HG02623 (cell line): ENCODE results near the gene CAAP1.
"Not testable (repeated sequence)": the region's sequence is repeated elsewhere in the genome, so short reads cannot be mapped to it uniquely, and the experiment has no call there.

Experiments
- ATAC-seq: cut with Tn5 transposase; IDR thresholded peaks from one replicate; pipeline ENCODE4 v1.9.1; 2021; ENCODE audit warnings: moderate library complexity; ENCODE audit not compliant: unreplicated experiment

The CAAP1 gene

DNA sequence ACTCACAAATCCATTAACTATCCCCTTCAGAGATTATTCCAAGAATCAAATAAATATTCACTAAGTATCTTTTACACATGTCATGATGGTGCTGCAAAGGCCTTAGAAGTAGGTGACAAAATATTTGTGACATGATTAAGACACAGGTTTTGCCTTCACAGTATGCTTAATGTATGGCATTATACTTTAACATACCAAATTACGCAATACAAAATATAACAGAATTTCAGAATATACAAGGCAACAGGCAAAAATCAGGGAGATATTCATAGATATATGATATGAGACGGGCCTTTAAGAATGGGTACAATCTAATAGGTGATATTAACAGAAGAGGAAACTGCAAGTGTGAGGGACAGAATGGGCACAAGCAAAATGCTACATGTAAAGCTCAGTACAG, 41.6 kb downstream of the CAAP1 start:
- no peak for ATAC-seq

DNA sequence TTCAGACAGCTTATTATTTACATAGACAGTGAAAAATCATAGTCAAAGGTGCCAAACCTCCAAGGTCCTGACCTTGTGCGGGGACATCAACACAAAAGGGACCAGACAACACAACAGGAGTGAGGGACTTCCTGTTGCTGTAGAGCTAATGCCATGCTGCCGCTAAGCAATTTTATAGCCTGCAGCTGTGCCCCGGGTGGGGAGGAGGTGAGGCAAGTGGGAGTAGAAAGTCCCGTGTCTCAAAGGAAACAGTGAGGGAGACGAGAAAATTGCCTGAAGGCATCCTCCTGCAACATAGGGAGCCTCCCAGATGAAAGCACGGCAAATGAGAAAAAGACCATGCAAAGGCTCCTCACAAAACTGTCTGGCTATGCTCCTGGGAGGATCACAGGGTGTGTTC, 58.8 kb downstream of the CAAP1 start:
- ATAC-seq = no peak

DNA sequence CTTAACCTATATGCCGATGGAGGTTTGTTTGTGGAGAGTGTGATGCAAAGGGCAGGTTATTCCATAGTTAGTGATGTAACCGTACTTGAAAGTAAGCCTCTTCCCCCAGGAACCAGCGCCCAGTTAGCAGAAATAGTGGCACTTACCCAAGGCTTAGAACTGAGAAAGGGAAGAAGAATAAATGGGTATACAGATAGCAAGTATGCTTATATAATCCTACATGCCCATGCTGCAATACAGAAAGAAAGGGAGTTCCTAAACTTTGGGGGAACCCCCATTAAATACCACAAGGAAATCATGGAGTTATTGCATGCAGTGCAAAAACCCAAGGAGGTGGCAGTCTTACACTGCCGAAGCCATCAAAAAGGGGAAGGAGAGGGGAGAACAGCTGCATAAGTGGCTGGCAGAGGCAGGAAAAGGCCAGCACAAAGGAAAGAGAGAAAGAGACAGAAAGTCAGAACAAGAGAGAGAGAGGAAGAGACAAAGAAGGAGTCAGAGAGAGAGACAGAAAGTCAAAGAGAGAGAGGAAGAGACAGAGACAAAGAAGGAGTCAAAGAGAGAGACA, 64.1 kb downstream of the CAAP1 start:
- not testable (repeated sequence) for ATAC-seq

DNA sequence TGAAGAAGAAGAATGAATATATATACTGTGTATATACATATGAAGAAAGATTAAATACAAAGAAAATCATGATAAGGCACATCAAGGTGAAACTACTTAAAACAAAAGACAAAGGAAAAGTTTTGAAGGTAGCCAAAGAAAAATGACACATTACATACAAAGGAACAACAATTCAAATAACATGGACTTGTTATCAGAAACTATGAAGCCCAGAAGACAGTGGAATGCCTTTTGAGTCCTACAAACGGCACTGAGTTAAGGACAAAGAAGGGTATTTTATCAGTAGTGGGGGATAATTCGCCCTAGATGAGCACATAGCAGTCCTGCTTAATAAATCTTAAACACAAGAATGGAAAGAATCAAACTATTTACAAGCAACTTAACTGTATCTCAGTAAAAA, 77.8 kb downstream of the CAAP1 start:
- ATAC-seq = no peak

DNA sequence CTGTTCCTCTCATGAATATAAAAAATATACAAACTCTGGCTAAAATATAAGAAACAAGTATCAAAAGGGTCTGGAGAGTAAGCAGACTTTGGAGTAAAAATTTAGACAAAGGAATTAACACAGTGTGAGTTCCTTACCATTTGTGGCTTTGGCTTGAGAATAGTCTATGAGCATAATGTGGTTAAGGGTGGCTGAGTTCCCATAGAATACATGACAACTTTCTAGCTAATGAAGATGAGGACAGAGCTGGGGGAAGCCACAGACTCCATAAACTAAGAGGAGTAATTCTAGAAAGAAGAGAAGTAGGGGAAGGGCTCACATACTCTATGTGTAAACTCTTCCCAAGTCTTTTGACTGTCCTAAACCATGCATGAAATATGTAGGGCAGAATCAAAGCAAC, 79.4 kb downstream of the CAAP1 start:
- ATAC-seq = no peak

DNA sequence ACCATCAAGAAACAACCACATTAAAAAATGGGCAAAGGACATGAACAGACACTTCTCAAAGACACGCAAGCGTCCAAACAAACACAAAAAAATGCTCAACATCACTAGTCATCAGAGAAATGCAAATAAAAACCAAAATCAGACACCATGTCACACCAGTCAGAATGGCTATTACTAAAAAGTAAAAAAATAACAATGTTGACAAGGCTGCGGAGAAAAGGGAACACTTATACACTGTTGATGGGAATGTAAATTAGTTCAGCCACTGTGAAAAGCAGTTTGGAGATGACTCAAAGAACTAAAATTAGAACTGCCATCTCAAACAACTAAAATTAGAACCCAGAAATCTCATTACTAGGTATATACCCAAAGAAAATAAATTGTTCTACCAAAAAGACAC, 80.4 kb downstream of the CAAP1 start:
- no peak for ATAC-seq

DNA sequence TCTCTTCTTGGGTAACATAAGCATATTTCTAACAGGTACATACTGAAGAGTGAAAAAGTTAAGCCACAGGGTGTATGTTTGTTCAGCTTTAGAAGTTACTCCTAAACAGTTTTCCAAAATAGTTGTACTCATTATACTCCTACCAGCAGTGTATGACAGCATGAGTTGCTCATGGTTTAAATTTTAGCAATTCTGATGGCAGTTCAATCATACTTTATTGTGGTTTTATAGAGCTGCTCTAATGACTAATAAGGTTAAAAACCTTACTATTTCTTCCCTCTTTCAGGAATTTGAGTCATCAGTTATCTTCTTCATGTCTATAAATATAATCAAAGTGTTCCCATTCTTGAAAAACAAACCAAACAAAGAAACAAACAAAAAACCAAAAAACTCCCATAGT, 81.5 kb downstream of the CAAP1 start:
- ATAC-seq = no peak

DNA sequence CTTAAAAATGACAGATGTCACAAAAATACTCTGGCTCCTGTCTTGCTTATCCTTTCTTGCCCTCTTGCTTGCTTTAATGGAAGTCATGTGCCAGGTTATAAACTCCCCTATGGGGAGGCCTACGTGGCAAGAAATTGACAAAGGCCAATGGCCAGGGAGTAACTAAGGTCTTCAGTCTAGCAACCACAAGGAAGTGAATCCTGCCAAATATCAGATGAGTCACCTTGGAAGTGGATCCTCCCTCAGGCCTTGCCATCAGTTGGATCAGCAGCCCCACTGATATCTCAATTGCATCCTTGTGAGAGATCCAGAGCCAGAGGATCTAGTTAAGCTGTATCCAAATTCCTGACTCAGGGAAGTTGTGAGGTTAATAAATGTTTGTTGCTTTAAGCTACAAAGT, 82.8 kb downstream of the CAAP1 start:
- no peak for ATAC-seq

DNA sequence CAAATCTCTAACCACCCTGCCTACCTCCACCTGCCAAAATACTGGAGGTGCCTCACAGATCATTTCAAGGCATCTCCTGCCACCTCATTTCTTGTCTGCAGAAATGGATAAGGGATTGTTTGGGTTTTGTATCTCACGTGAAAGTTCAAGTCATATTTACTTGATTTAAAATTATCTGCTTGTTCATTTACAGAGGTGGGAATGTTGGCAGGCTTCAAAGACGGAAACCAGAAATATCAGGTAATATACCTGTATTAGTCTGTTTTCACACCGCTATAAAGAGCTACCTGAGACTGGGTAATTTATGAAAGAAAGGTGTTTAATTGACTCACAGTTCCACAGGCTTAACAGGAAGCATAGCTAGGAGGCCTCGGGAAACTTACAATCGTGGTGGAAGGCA, 85.4 kb downstream of the CAAP1 start:
- no peak for ATAC-seq

DNA sequence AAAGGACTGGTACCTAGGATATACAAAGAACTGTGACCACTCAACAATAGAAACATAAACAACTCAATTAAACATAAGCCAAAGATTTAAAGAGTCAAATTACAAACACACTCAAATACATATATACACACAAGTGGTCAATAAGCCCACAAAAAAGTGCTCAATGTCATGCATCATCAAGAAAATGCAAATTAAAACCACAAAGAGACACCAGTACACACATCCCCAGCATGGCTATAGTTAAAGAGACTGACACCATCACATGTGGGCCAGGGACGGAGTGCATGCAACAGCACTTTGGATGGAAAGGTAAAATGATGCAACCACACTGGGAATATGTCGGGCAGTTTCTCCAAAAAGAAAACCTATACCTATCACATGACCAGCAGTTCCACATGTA, 89.7 kb downstream of the CAAP1 start:
- ATAC-seq = no peak

DNA sequence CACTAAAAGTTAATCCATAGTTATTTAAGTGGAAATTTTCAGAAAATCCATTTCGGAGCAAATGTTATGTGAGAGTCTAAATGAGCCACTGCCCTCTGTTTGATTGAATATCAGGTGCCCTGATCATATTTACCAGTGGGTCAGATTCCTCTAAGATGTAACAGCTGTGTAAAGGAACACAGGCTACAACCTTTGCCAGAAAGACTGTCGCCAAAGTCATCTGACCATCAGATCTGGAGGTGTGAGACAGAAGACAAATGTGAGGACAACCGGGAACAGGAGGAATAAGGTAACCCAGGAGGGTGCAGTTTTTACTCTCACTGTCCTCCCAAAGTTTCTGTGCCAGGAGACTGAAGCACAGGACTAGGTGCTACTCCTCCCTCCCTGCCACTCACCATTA, 90.8 kb downstream of the CAAP1 start:
- no peak for ATAC-seq

DNA sequence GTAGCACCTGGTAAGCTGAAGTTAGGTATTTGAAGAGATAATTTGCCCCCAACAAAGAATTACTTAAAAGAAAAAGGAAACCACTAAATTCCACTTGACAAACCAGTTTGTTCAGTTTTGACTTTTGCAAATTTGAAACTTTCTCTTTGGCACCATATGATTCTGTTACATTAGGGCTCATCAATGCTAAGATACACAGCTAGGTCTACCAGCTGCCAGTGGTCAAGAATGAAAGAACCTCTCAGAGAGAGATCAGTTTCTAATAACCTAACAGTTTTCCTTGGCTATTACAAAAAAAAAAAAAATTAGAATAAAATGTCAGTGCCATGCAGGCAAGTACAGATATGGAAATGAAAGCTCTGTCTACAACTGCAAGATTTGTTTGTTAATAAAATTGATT, 92.3 kb downstream of the CAAP1 start:
- ATAC-seq = no peak

DNA sequence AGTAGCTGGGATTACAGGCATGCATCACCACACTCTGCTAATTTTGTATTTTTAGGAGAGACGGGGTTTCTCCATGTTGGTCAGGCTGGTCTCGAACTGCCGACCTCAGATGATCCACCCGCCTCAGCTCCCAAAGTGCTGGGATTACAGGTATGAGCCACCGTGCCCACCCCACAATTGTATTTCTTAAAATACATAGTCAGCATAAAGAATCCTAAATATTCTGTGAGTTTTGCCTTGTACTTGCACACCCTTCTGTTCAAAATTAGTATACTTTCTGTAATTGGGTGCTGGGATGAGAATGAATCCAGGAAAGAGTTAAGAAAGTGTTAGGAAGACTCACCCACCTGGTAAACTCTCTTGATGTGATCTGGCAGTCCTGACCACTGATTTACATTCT, 101.3 kb downstream of the CAAP1 start:
- no peak for ATAC-seq
